Mammary epithelial cell (primary cell): ENCODE measurements around the gene GINS1.
"Not testable (repeated sequence)": the region's sequence is repeated elsewhere in the genome, so short reads cannot be mapped to it uniquely, and the experiment has no call there.

Experiments used
- CTCF ChIP-seq, 2 donors: IDR thresholded peaks in 1 of 2; conservative IDR thresholded peaks in 1 of 2; 2 replicates each; pipeline ENCODE4 v1.5.1; 2011 to 2012; ENCODE audit warnings: inconsistent platforms in 2 of 2, low read length in 2 of 2, mild to moderate bottlenecking in 2 of 2, control low read depth in 1 of 2, low read depth in 1 of 2; ENCODE audit not compliant: insufficient read depth in 1 of 2; ENCODE audit errors: extremely low read depth in 1 of 2
- EZH2 ChIP-seq: IDR thresholded peaks from 2 replicates; pipeline ENCODE4 v1.6.1; 2012; ENCODE audit warnings: low read length, inconsistent platforms, borderline replicate concordance

GRCh38 chr20:25400291-25400732 is 7.2 kb upstream of the GINS1 start:
- TF ChIP-seq CTCF (conservative IDR thresholded peaks at IDR 0.05 in 1 of 2, IDR thresholded peaks at IDR 0.05 in 1 of 2; ENCODE audit: extremely low read depth in 1 of 2, insufficient read depth in 1 of 2, low read depth in 1 of 2, low read length in 2 of 2); EZH2: not testable (repeated sequence)
